Ascending aorta (tissue), 2 donors: ENCODE measurements around the gene GLYATL2. TPM values are rescaled to one million over a fixed set of nuclear protein-coding genes. Genes with fewer than 3 reads are reported as not detected.

Experiments
- DNase-seq, 2 donors: peaks; one replicate each; pipeline ENCODE4 v3.0.0-alpha.2; 2019; ENCODE audit warnings: low spot score in 2 of 2
- H3K27ac ChIP-seq, 2 donors: fragments of 200-600 bp; sonication (generic); one replicate each; pipeline ENCODE4 v1.5.1; 2016 to 2017; ENCODE audit warnings: mild to moderate bottlenecking in 1 of 2
- H3K27me3 ChIP-seq: fragments of 200-600 bp; sonication (generic); one replicate; pipeline ENCODE4 v1.5.1; 2017
- H3K36me3 ChIP-seq, 2 donors: fragments of 200-600 bp; sonication (generic); one replicate each; pipeline ENCODE4 v1.5.1; 2016
- H3K4me1 ChIP-seq, 2 donors: fragments of 200-600 bp; sonication (generic); one replicate each; pipeline ENCODE4 v1.5.1; 2016 to 2017; ENCODE audit warnings: mild to moderate bottlenecking in 1 of 2
- H3K4me3 ChIP-seq, 2 donors: fragments of 200-600 bp; sonication (generic); one replicate each; pipeline ENCODE4 v1.5.1; 2016 to 2017; ENCODE audit warnings: mild to moderate bottlenecking in 1 of 2
- H3K9me3 ChIP-seq, 2 donors: fragments of 200-600 bp; sonication (generic); one replicate each; pipeline ENCODE4 v1.5.1; 2016
- CTCF ChIP-seq, 3 experiments: fragments of 200-600 bp in 2 of 3; fragments of 450-650 bp in 1 of 3; sonication (generic) in 2 of 3; IDR thresholded peaks; one replicate each; pipeline ENCODE4 v1.5.1; 2016 to 2019; ENCODE audit warnings: antibody characterized with exemption in 3 of 3, mild to moderate bottlenecking in 1 of 3, moderate library complexity in 1 of 3
- intact Hi-C: fragments of 100-400 bp; cut with DNase I; formaldehyde crosslinking; loops from one replicate; pipeline ENCODE4 v1.15.1; 2023
- total RNA-seq: library from RNA; depleted of rRNA; stranded (reverse); fragments of >200 nt; gene quantifications from one replicate; pipeline ENCODE4 v1.1.0, GENCODE V29; 2016

The GLYATL2 gene
- total RNA-seq, 1 donor from 2014 or later: not detected

DNA sequence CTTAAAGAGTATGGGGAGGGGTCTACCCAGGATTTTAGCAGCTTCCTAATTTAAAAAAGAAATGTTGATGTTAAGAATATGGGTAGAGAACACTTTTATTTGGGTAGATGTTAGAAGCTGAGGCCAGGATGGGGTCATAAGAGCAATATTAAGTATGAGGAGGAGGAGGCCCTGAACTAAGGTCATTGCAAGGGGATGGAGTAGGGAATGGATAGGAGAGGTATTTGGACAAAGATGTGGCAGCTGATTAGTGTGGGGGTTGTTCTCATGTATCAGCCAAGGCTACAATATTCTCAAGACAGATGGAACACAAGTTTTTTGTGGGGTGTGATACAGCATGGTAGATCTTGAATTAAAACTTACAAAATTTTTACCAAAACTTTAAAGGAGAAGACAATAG lies 35.7 kb upstream of the GLYATL2 start:
- H3K36me3 ChIP-seq: no peaks in the 10 kb centered on the region

GRCh38 chr11:58867556-58867955 lies 23.1 kb upstream of the GLYATL2 start:
- intact Hi-C loops: no loop called here
- no peak for DNase-seq
- no peaks in the 10 kb centered on the region for H3K36me3 ChIP-seq
- TF ChIP-seq CTCF (IDR thresholded peaks at IDR 0.05): no peak
- no peak overlapping the region for H3K4me3 ChIP-seq
- H3K27me3 ChIP-seq: no peaks in the 10 kb centered on the region
- H3K4me1 ChIP-seq: no peaks in the 10 kb centered on the region
- no peaks in the 10 kb centered on the region for H3K9me3 ChIP-seq
- no peak overlapping the region for H3K27ac ChIP-seq

More for the DNA sequence above, 35.7 kb upstream of the GLYATL2 start:
- Histone ChIP-seq H3K9me3 (no peaks in the 10 kb centered on the region), H3K4me3 (no peak overlapping the region), H3K4me1 (no peaks in the 10 kb centered on the region), H3K27ac (no peak overlapping the region), H3K27me3 (no peaks in the 10 kb centered on the region)
- DNase-seq: no peak
- intact Hi-C loops: no loop called here
- TF ChIP-seq CTCF (IDR thresholded peaks at IDR 0.05): no peak

GRCh38 chr11:58866788-58867187 lies 22.3 kb upstream of the GLYATL2 start:
- intact Hi-C loops: no loop called here
- Histone ChIP-seq H3K27me3 (no peaks in the 10 kb centered on the region), H3K27ac (no peak overlapping the region), H3K9me3 (no peaks in the 10 kb centered on the region), H3K36me3 (no peaks in the 10 kb centered on the region), H3K4me3 (no peak overlapping the region), H3K4me1 (no peaks in the 10 kb centered on the region)
- no peak for TF ChIP-seq CTCF (IDR thresholded peaks at IDR 0.05)
- no peak for DNase-seq

DNA sequence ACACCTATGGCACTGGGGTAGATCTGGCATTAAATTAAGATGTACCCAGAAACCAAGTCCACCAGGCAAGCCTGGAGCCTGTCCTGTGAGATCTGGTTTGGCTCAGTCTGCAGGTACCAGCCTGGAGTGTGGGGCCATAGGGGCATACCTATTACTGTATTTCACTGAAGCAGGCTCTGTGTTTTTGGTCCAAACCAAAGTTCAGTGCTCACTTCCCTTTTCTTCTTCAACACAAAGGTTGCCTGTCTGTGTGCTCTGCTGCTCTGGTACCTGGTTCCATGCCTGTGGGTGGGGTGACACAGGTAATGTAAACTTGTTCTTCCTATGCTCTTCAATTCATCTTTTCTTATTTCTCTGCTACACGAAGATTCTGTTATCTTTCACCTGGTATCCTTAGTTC lies 19.8 kb upstream of the GLYATL2 start:
- no peaks in the 10 kb centered on the region for H3K4me1 ChIP-seq
- no peak for TF ChIP-seq CTCF (IDR thresholded peaks at IDR 0.05)
- H3K27ac ChIP-seq: no peak overlapping the region
- H3K4me3 ChIP-seq: no peak overlapping the region
- H3K9me3 ChIP-seq: no peaks in the 10 kb centered on the region
- no peak for DNase-seq
- intact Hi-C loops: no loop called here
- H3K36me3 ChIP-seq: no peaks in the 10 kb centered on the region
- H3K27me3 ChIP-seq: no peaks in the 10 kb centered on the region

- intact Hi-C loops: no loop called here
- no peaks in the 10 kb centered on the region for H3K27me3 ChIP-seq
- no peak overlapping the region for H3K4me3 ChIP-seq
- H3K36me3 ChIP-seq: no peaks in the 10 kb centered on the region
- no peak for TF ChIP-seq CTCF (IDR thresholded peaks at IDR 0.05)
- no peaks in the 10 kb centered on the region for H3K4me1 ChIP-seq
- no peaks in the 10 kb centered on the region for H3K9me3 ChIP-seq
- H3K27ac ChIP-seq: no peak overlapping the region
- no peak for DNase-seq
These were observed 19.2 kb upstream of the GLYATL2 start for GRCh38 chr11:58863697-58864096.

GRCh38 chr11:58861533-58861932 lies 17.0 kb upstream of the GLYATL2 start:
- no peak for TF ChIP-seq CTCF (IDR thresholded peaks at IDR 0.05)
- no peaks in the 10 kb centered on the region for H3K27me3 ChIP-seq
- DNase-seq: no peak
- no peaks in the 10 kb centered on the region for H3K36me3 ChIP-seq
- no peak overlapping the region for H3K27ac ChIP-seq
- intact Hi-C loops: no loop called here
- H3K4me1 ChIP-seq: no peaks in the 10 kb centered on the region
- H3K9me3 ChIP-seq: no peaks in the 10 kb centered on the region
- H3K4me3 ChIP-seq: no peak overlapping the region
